ENCODE results near the gene GNB1.

GNB1 gene

GRCh38 chr1:1900883-1901640 is 10.2 kb upstream of the GNB1 start:
- no peak for TF ChIP-seq MAX (IDR thresholded peaks at IDR 0.05)
- no peak for TF ChIP-seq TAF1 (IDR thresholded peaks at IDR 0.05; ENCODE audit: low read depth)
- TF ChIP-seq CREB1 (IDR thresholded peaks at IDR 0.05; ENCODE audit: low read depth) = no peak
- TF ChIP-seq EP300 (IDR thresholded peaks at IDR 0.05; ENCODE audit: borderline replicate concordance) = no peak

DNA sequence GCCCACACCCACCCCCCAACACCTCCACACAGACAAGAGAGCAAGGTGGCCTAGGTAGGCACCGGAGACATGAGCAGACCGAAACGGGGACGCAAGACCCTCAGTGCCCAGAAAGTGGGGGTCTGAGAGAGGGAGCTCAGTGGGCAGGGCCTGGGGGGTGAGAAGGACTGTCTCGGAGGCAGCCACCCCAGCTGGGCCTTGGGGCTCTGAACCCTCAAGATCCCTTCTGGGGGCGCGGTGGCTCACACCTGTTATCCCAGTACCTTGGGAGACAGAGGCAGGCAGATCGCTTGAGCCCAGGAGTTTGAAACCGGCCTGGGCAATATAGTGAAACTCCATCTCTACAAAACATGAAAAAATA is 9.1 kb upstream of the GNB1 start:
- no peak for TF ChIP-seq TEAD4 (IDR thresholded peaks at IDR 0.05)
- no peak for TF ChIP-seq TAF1 (IDR thresholded peaks at IDR 0.05; ENCODE audit: low read depth)
- TF ChIP-seq EP300 (IDR thresholded peaks at IDR 0.05; ENCODE audit: borderline replicate concordance) = no peak
- TF ChIP-seq TCF12 (IDR thresholded peaks at IDR 0.05; ENCODE audit: low read depth) = no peak
- TF ChIP-seq YY1 (IDR thresholded peaks at IDR 0.05; ENCODE audit: low read depth) = no peak
- TF ChIP-seq ZBTB7A (IDR thresholded peaks at IDR 0.05; ENCODE audit: low read depth) = no peak
- no peak for TF ChIP-seq NFIC (IDR thresholded peaks at IDR 0.05)
- TF ChIP-seq FOXM1 (IDR thresholded peaks at IDR 0.05; ENCODE audit: borderline replicate concordance, low read depth) = no peak
- TF ChIP-seq CREB1 (IDR thresholded peaks at IDR 0.05; ENCODE audit: low read depth) = no peak
- TF ChIP-seq EGR1 (IDR thresholded peaks at IDR 0.05) = no peak
- TF ChIP-seq CEBPB (IDR thresholded peaks at IDR 0.05) = no peak
- TF ChIP-seq, protein P1, sequence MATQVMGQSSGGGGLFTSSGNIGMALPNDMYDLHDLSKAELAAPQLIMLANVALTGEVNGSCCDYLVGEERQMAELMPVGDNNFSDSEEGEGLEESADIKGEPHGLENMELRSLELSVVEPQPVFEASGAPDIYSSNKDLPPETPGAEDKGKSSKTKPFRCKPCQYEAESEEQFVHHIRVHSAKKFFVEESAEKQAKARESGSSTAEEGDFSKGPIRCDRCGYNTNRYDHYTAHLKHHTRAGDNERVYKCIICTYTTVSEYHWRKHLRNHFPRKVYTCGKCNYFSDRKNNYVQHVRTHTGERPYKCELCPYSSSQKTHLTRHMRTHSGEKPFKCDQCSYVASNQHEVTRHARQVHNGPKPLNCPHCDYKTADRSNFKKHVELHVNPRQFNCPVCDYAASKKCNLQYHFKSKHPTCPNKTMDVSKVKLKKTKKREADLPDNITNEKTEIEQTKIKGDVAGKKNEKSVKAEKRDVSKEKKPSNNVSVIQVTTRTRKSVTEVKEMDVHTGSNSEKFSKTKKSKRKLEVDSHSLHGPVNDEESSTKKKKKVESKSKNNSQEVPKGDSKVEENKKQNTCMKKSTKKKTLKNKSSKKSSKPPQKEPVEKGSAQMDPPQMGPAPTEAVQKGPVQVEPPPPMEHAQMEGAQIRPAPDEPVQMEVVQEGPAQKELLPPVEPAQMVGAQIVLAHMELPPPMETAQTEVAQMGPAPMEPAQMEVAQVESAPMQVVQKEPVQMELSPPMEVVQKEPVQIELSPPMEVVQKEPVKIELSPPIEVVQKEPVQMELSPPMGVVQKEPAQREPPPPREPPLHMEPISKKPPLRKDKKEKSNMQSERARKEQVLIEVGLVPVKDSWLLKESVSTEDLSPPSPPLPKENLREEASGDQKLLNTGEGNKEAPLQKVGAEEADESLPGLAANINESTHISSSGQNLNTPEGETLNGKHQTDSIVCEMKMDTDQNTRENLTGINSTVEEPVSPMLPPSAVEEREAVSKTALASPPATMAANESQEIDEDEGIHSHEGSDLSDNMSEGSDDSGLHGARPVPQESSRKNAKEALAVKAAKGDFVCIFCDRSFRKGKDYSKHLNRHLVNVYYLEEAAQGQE (IDR thresholded peaks at IDR 0.05; ENCODE audit: low read depth) = no peak
- no peak for TF ChIP-seq USF1 (IDR thresholded peaks at IDR 0.05)
- no peak for TF ChIP-seq MAX (IDR thresholded peaks at IDR 0.05)
- TF ChIP-seq RAD21 (IDR thresholded peaks at IDR 0.05; ENCODE audit: low read depth) = no peak

DNA sequence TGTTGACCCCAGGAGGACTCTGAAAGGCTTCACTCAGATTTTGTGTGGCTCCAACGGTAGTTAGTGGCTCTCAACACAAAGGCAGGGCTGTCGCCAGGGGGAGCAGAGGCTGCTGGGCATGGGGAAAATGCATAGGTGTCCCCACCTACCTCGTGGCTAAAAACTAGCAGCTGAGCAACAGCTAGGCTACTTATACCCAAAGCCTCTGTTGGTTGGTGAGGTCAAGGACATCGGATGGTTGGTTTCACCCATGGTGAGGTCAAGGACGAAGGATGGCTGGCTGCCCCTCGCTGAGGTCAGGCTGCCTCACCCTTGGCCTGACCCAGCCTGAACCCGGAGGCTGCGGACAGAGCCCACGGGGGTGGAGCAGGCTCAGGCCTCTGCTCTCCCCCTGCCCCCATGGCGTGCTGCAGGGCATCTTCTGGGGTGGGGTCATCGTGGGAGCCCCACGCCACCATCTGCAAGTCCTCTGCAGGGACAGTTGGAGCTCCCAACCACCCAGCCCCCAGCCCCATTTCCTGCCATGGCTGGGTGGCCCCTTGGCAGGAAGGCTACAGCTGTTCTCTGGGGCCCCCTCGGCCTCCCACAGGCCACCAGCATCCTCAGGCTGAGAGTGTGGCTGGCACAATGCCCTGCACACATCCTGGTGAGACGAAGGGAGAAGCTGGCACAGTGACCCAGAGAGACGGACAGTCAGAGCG is 8.5 kb upstream of the GNB1 start:
- TF ChIP-seq TAF1 (IDR thresholded peaks at IDR 0.05; ENCODE audit: low read depth) = no peak
- no peak for TF ChIP-seq EGR1 (IDR thresholded peaks at IDR 0.05)
- no peak for TF ChIP-seq CEBPB (IDR thresholded peaks at IDR 0.05)

- TF ChIP-seq EGR1 (IDR thresholded peaks at IDR 0.05) (no peak), MAX (IDR thresholded peaks at IDR 0.05) (no peak), RAD21 (IDR thresholded peaks at IDR 0.05; ENCODE audit: low read depth) (no peak), TEAD4 (IDR thresholded peaks at IDR 0.05) (no peak), TAF1 (IDR thresholded peaks at IDR 0.05; ENCODE audit: low read depth) (no peak), CEBPB (IDR thresholded peaks at IDR 0.05) (no peak), EP300 (IDR thresholded peaks at IDR 0.05; ENCODE audit: borderline replicate concordance) (no peak), USF1 (IDR thresholded peaks at IDR 0.05) (no peak), TCF12 (IDR thresholded peaks at IDR 0.05; ENCODE audit: low read depth) (no peak), FOXM1 (IDR thresholded peaks at IDR 0.05; ENCODE audit: borderline replicate concordance, low read depth) (no peak), ZBTB7A (IDR thresholded peaks at IDR 0.05; ENCODE audit: low read depth) (no peak)
- TF ChIP-seq, protein P1 (IDR thresholded peaks at IDR 0.05; ENCODE audit: low read depth) = no peak
Observed at GRCh38 chr1:1898246-1898933, 7.5 kb upstream of the GNB1 start.
